GM12892 (cell line): Measurements from ENCODE around the gene ZNF428.

ENCODE experiments used
- POLR2A ChIP-seq: IDR thresholded peaks from 2 replicates; pipeline ENCODE4 v1.6.1; 2011; ENCODE audit warnings: low read depth, low read length, control low read depth
- POLR2AphosphoS5 ChIP-seq: IDR thresholded peaks from 2 replicates; pipeline ENCODE4 v1.6.1; 2011; ENCODE audit warnings: low read depth, low read length, control low read depth
- TAF1 ChIP-seq: IDR thresholded peaks from 2 replicates; pipeline ENCODE4 v1.6.1; 2011; ENCODE audit warnings: low read depth, mild to moderate bottlenecking, control low read depth, low read length, borderline replicate concordance

GRCh38 chr19:43619262-43620060 is at the start of gene ZNF428:
- peak; percentile 88 for TF ChIP-seq POLR2A
- TF ChIP-seq POLR2AphosphoS5, result peak; percentile 71; the same call in 1 of the 2 replicates
- peak; percentile 65 for TF ChIP-seq TAF1
